Measurements from ENCODE around the gene KDM4F. TPM values are rescaled to one million over a fixed set of nuclear protein-coding genes. Genes with fewer than 3 reads are reported as not detected.

KDM4F gene
- total and polyA plus RNA-seq, 4 donors: not detected

- Histone ChIP-seq H3K27me3 (ENCODE audit: control insufficient read depth in 4 of 4, insufficient read depth in 4 of 4, low read length in 3 of 4) (peaks cover 0 to 6% (median 2%) of the 10 kb centered on the region in 4 donors), H3K4me3 (ENCODE audit: low read depth in 1 of 3, low read length in 3 of 3) (no peak overlapping the region), H3K4me1 (ENCODE audit: control insufficient read depth in 4 of 4, insufficient read depth in 4 of 4, low read length in 3 of 4) (no peaks in the 10 kb centered on the region), H3K27ac (ENCODE audit: low read depth in 1 of 2, low read length in 2 of 2) (no peak overlapping the region), H3K36me3 (ENCODE audit: control insufficient read depth in 4 of 4, insufficient read depth in 3 of 4, low read depth in 1 of 4, low read length in 3 of 4) (no peaks in the 10 kb centered on the region), H3K9ac (ENCODE audit: low read depth in 1 of 2, low read length in 2 of 2) (no peak overlapping the region), H3K9me3 (ENCODE audit: control insufficient read depth in 4 of 4, low read length in 3 of 4) (no peaks in the 10 kb centered on the region)
- TF ChIP-seq ZBTB33 (IDR thresholded peaks at IDR 0.05): no peak
- TF ChIP-seq TAF1 (conservative IDR thresholded peaks at IDR 0.05): no peak
- no peak for TF ChIP-seq FOXA2 (IDR thresholded peaks at IDR 0.05)
- no peak for TF ChIP-seq YY1 (IDR thresholded peaks at IDR 0.05)
- no peak for TF ChIP-seq MAX (IDR thresholded peaks at IDR 0.05)
- no peak for TF ChIP-seq EGR1 (IDR thresholded peaks at IDR 0.05; ENCODE audit: low read depth in 2 of 2)
- no peak for TF ChIP-seq CTCF (IDR thresholded peaks at IDR 0.05; ENCODE audit: low read depth, low read length, missing input control)
- TF ChIP-seq GABPA (IDR thresholded peaks at IDR 0.05 in 1 of 2, conservative IDR thresholded peaks at IDR 0.05 in 1 of 2): no peak
- TF ChIP-seq RXRA (IDR thresholded peaks at IDR 0.05): no peak
- TF ChIP-seq REST (IDR thresholded peaks at IDR 0.05): no peak
- no peak for TF ChIP-seq RAD21 (IDR thresholded peaks at IDR 0.05)
- no peak for TF ChIP-seq NR2F2 (IDR thresholded peaks at IDR 0.05)
- no peak for TF ChIP-seq ATF3 (IDR thresholded peaks at IDR 0.05)
- TF ChIP-seq HNF4G (IDR thresholded peaks at IDR 0.05): no peak
- TF ChIP-seq HNF4A (conservative IDR thresholded peaks at IDR 0.05): no peak
- TF ChIP-seq SP1 (IDR thresholded peaks at IDR 0.05): no peak
- no peak for TF ChIP-seq FOXA1 (IDR thresholded peaks at IDR 0.05)
- TF ChIP-seq JUND (IDR thresholded peaks at IDR 0.05): no peak
- WGBS: 86% methylated on average over 12 of the region's 12 CpGs
- DNase-seq (ENCODE audit: low spot score): no peak
These were observed 34.9 kb upstream of the KDM4F start for GRCh38 chr11:95014184-95014821.
